Measurements from ENCODE around the gene EME2.
A peak's percentile ranks its signal among the peaks of the same experiment; 100 is the strongest.
"Not testable (repeated sequence)": the region's sequence is repeated elsewhere in the genome, so short reads cannot be mapped to it uniquely, and the experiment has no call there.

EME2 gene

GRCh38 chr16:1772362-1772907 lies at the start of gene EME2:
EME2 (plus strand) TSS chr16:1772810; CDS start chr16:1773228, 418 bp downstream.
- DNase-seq: peak; percentile 57

- DNase-seq: peak; percentile 31
Observed at GRCh38 chr16:1723450-1724147, 49.0 kb upstream of the EME2 start.

- no peak for DNase-seq
Observed at GRCh38 chr16:1724491-1724890, 48.1 kb upstream of the EME2 start.

- DNase-seq: no peak
Observed at GRCh38 chr16:1726661-1727502, 45.7 kb upstream of the EME2 start.

GRCh38 chr16:1727651-1728624 lies 44.7 kb upstream of the EME2 start:
- DNase-seq: no peak

GRCh38 chr16:1729026-1729425 lies 43.6 kb upstream of the EME2 start:
- no peak for DNase-seq

GRCh38 chr16:1729445-1729844 lies 43.2 kb upstream of the EME2 start:
- DNase-seq: no peak

- no peak for DNase-seq
Observed at GRCh38 chr16:1731073-1731472, 41.5 kb upstream of the EME2 start.

- no peak for DNase-seq
Observed at GRCh38 chr16:1731603-1732002, 41.0 kb upstream of the EME2 start.

GRCh38 chr16:1732071-1732470 lies 40.5 kb upstream of the EME2 start:
- no peak for DNase-seq

GRCh38 chr16:1732551-1732987 lies 40.0 kb upstream of the EME2 start:
- DNase-seq: not testable (repeated sequence)

- DNase-seq: no peak
Observed at GRCh38 chr16:1734123-1734522, 38.5 kb upstream of the EME2 start.

GRCh38 chr16:1734816-1735215 lies 37.8 kb upstream of the EME2 start:
- DNase-seq: no peak

- DNase-seq: no peak
Observed at GRCh38 chr16:1740234-1740633, 32.4 kb upstream of the EME2 start.

- DNase-seq: no peak
Observed at GRCh38 chr16:1740781-1741490, 31.7 kb upstream of the EME2 start.

GRCh38 chr16:1741553-1742165 lies 31.0 kb upstream of the EME2 start:
- DNase-seq: no peak

- no peak for DNase-seq
Observed at GRCh38 chr16:1743376-1744337, 29.0 kb upstream of the EME2 start.

- no peak for DNase-seq
Observed at GRCh38 chr16:1744338-1744840, 28.2 kb upstream of the EME2 start.

- no peak for DNase-seq
Observed at GRCh38 chr16:1745181-1745899, 27.3 kb upstream of the EME2 start.
